IMR-90 (cell line): ENCODE data around the gene FAM81A. TPM values are rescaled to one million over a fixed set of nuclear protein-coding genes. Genes with fewer than 3 reads are reported as not detected.
"Not testable (repeated sequence)": the region's sequence is repeated elsewhere in the genome, so short reads cannot be mapped to it uniquely, and the experiment has no call there.

Experiments used
- ATAC-seq: fragments of 200-7000 bp; cut with Tn5 transposase; 2 replicates; pipeline ENCODE4 v1.9.1; 2020; ENCODE audit warnings: low read depth, mild to moderate bottlenecking, moderate library complexity
- BruUV-seq: library from RNA; stranded (reverse); fragments of 400-500 nt; replicated peaks from 2 replicates; lab custom pipeline; 2021; lab: Mats Ljungman, UMichigan
- CTCF ChIA-PET: fragments of 300-600 bp; formaldehyde crosslinking; extraction: SDS; loops from one replicate; lab custom pipeline; 2021; ENCODE audit warnings: antibody characterized with exemption; lab: Yijun Ruan, JAX
- POLR2A ChIA-PET: fragments of 300-600 bp; sonication (Branson Sonifier 250); formaldehyde crosslinking; loops from one replicate; lab custom pipeline; 2022; ENCODE audit warnings: antibody characterized with exemption; ENCODE audit not compliant: unreplicated experiment; lab: Charles Lee
- DNase-seq: peaks from one replicate; pipeline ENCODE4 v3.0.0; 2013
- H2AFZ ChIP-seq: replicated peaks from 2 replicates; pipeline ENCODE3; 2013; ENCODE audit warnings: low read length, mild to moderate bottlenecking; ENCODE audit not compliant: poor library complexity
- H2AK5ac ChIP-seq: 2 replicates; pipeline ENCODE4 v1.6.1; 2013; ENCODE audit warnings: low read depth, low read length, inconsistent platforms
- H2AK9ac ChIP-seq: replicated peaks from 2 replicates; pipeline ENCODE3; 2013; ENCODE audit warnings: mild to moderate bottlenecking, low read depth, low read length, moderate library complexity; ENCODE audit not compliant: poor library complexity
- H2BK120ac ChIP-seq: 2 replicates; pipeline ENCODE4 v1.6.1; 2013; ENCODE audit warnings: low read depth, low read length, inconsistent platforms
- H2BK15ac ChIP-seq: 3 replicates; pipeline ENCODE4 v1.6.1; 2013; ENCODE audit warnings: low read depth, low read length, inconsistent platforms
- H2BK20ac ChIP-seq: 2 replicates; pipeline ENCODE4 v1.6.1; 2013; ENCODE audit warnings: low read depth, mild to moderate bottlenecking, inconsistent platforms, low read length, moderate library complexity
- H2BK5ac ChIP-seq: 2 replicates; pipeline ENCODE4 v1.6.1; 2013; ENCODE audit warnings: mild to moderate bottlenecking, low read depth, low read length, inconsistent platforms; ENCODE audit not compliant: poor library complexity, severe bottlenecking
- H3K14ac ChIP-seq: replicated peaks from 2 replicates; pipeline ENCODE4 v1.6.1; 2013; ENCODE audit warnings: low read depth, low read length, inconsistent platforms
- H3K18ac ChIP-seq: 2 replicates; pipeline ENCODE4 v1.6.1; 2013; ENCODE audit warnings: low read depth, low read length, control low read depth
- H3K23ac ChIP-seq: 2 replicates; pipeline ENCODE4 v1.6.1; 2013; ENCODE audit warnings: low read depth, low read length, inconsistent platforms
- H3K27ac ChIP-seq: 2 replicates; pipeline ENCODE4 v1.5.1; 2013; ENCODE audit warnings: mild to moderate bottlenecking, control low read depth, low read length; ENCODE audit not compliant: insufficient read depth
- H3K27me3 ChIP-seq: 2 replicates; pipeline ENCODE4 v1.6.1; 2013; ENCODE audit warnings: low read length; ENCODE audit not compliant: control insufficient read depth, insufficient read depth
- H3K36me3 ChIP-seq: 2 replicates; pipeline ENCODE4 v1.6.1; 2013; ENCODE audit warnings: low read length, mixed read lengths; ENCODE audit not compliant: control insufficient read depth, insufficient read depth
- H3K4ac ChIP-seq: 2 replicates; pipeline ENCODE4 v1.6.1; 2013; ENCODE audit warnings: low read depth, low read length, inconsistent platforms
- H3K4me1 ChIP-seq: 2 replicates; pipeline ENCODE4 v1.6.1; 2013; ENCODE audit warnings: low read length, mixed read lengths; ENCODE audit not compliant: control insufficient read depth, insufficient read depth
- H3K4me2 ChIP-seq: 2 replicates; pipeline ENCODE4 v1.6.1; 2013; ENCODE audit warnings: low read depth, mild to moderate bottlenecking, control low read depth, low read length, moderate library complexity
- H3K4me3 ChIP-seq: 2 replicates; pipeline ENCODE4 v1.5.1; 2013; ENCODE audit warnings: low read depth, mild to moderate bottlenecking, control low read depth, low read length, moderate library complexity; ENCODE audit not compliant: insufficient read depth
- H3K56ac ChIP-seq: 2 replicates; pipeline ENCODE4 v1.6.1; 2013; ENCODE audit warnings: low read length, inconsistent platforms; ENCODE audit not compliant: insufficient read depth; ENCODE audit errors: extremely low read depth
- H3K79me1 ChIP-seq, 2 experiments: 2 replicates each; pipeline ENCODE4 v1.6.1; 2013; ENCODE audit warnings: low read length in 2 of 2, inconsistent platforms in 1 of 2, low read depth in 1 of 2
- H3K9ac ChIP-seq: 2 replicates; pipeline ENCODE4 v1.6.1; 2013; ENCODE audit warnings: low read depth, low read length, control low read depth
- H3K9me1 ChIP-seq: 2 replicates; pipeline ENCODE4 v1.6.1; 2013; ENCODE audit warnings: low read length, inconsistent platforms; ENCODE audit not compliant: insufficient read depth
- H3K9me3 ChIP-seq: 2 replicates; pipeline ENCODE4 v1.6.1; 2013; ENCODE audit warnings: low read length; ENCODE audit not compliant: control insufficient read depth, insufficient read depth
- H4K20me1 ChIP-seq: 2 replicates; pipeline ENCODE4 v1.6.1; 2013; ENCODE audit warnings: low read length, inconsistent platforms; ENCODE audit not compliant: insufficient read depth
- H4K5ac ChIP-seq: 2 replicates; pipeline ENCODE4 v1.6.1; 2013; ENCODE audit warnings: mild to moderate bottlenecking, low read depth, low read length, control low read depth
- H4K8ac ChIP-seq, 2 experiments: 2 replicates each; pipeline ENCODE4 v1.6.1; 2013; ENCODE audit warnings: low read depth in 2 of 2, low read length in 2 of 2, control low read depth in 1 of 2, inconsistent platforms in 1 of 2
- H4K91ac ChIP-seq: 2 replicates; pipeline ENCODE4 v1.6.1; 2013; ENCODE audit warnings: low read depth, low read length, inconsistent platforms; ENCODE audit not compliant: insufficient read depth
- dilution Hi-C: fragments of 300-500 bp; cut with HindIII; formaldehyde crosslinking; loops from one replicate; pipeline ENCODE4 v1.14.3; 2018; ENCODE audit warnings: low sequenced_read_pairs; ENCODE audit not compliant: unreplicated experiment
- in situ Hi-C: fragments of 300-500 bp; cut with MboI; formaldehyde crosslinking; loops from 3 replicates; pipeline ENCODE4 v1.14.3; 2019; ENCODE audit warnings: low sequenced_read_pairs, inconsistent platforms, mixed read lengths
- intact Hi-C: fragments of 100-400 bp; cut with micrococcal nuclease; formaldehyde crosslinking; loops from 2 replicates; pipeline ENCODE4 v1.10.0; 2022
- polyA plus RNA-seq, 3 experiments: library from polyadenylated mRNA; depleted of rRNA; stranded (reverse); fragments of >200 nt; gene quantifications; 2 replicates each; pipeline ENCODE4 v1.2.3, GENCODE V29; 2012; ENCODE audit warnings: low replicate concordance in 1 of 3
- total RNA-seq: library from RNA; depleted of rRNA; stranded (reverse); fragments of >200 nt; gene quantifications from 2 replicates; pipeline ENCODE4 v1.2.3, GENCODE V29; 2012

FAM81A gene
- total and polyA plus RNA-seq, 2 of the 4 experiments (the other 2 are of a cell fraction) = not detected

GRCh38 chr15:59489485-59489884, 51.5 kb downstream of the FAM81A start:
- H4K20me1 ChIP-seq, H2AK9ac ChIP-seq, H4K91ac ChIP-seq, H2BK120ac ChIP-seq, H3K9me3 ChIP-seq, intact Hi-C loops, H3K56ac ChIP-seq, H2BK5ac ChIP-seq, H4K5ac ChIP-seq, DNase-seq, H3K27ac ChIP-seq, H3K9me1 ChIP-seq, H3K36me3 ChIP-seq, H3K18ac ChIP-seq, H3K9ac ChIP-seq, H3K4ac ChIP-seq, dilution Hi-C loops, H3K79me1 ChIP-seq, H3K4me3 ChIP-seq, CTCF ChIA-PET, H3K14ac ChIP-seq, H2BK15ac ChIP-seq, H3K4me1 ChIP-seq, H3K23ac ChIP-seq, BruUV-seq, H4K8ac ChIP-seq, H3K4me2 ChIP-seq, H3K27me3 ChIP-seq, H2AK5ac ChIP-seq, ATAC-seq, H2BK20ac ChIP-seq, POLR2A ChIA-PET, H2AFZ ChIP-seq: not testable (repeated sequence)
- in situ Hi-C loops = loop anchor here (25.0 kb wide), 1 partner anchor 1277 kb away; no protein-coding TSS in a partner anchor
